Testis (tissue), 3 donors: ENCODE results near the gene SLC6A20. TPM values are rescaled to one million over a fixed set of nuclear protein-coding genes. Genes with fewer than 3 reads are reported as not detected.

ENCODE experiments used
- DNase-seq: peaks from one replicate; pipeline ENCODE4 v3.0.0-alpha.2; 2019
- H3K27ac ChIP-seq, 2 donors: fragments of 200-600 bp; sonication (generic); one replicate each; pipeline ENCODE4 v1.5.1; 2019
- H3K27me3 ChIP-seq: fragments of 200-600 bp; sonication (generic); one replicate; pipeline ENCODE4 v1.5.1; 2019
- H3K36me3 ChIP-seq: fragments of 200-600 bp; sonication (generic); one replicate; pipeline ENCODE4 v1.5.1; 2017; ENCODE audit warnings: low read depth; ENCODE audit errors: missing control alignments
- H3K4me1 ChIP-seq: fragments of 200-600 bp; sonication (generic); one replicate; pipeline ENCODE4 v1.5.1; 2019
- H3K4me3 ChIP-seq, 2 donors: fragments of 200-600 bp; sonication (generic); one replicate each; pipeline ENCODE4 v1.5.1; 2017 to 2019
- H3K9me3 ChIP-seq: fragments of 200-600 bp; sonication (generic); one replicate; pipeline ENCODE4 v1.5.1; 2017
- CTCF ChIP-seq, 3 experiments: fragments of 450-650 bp in 2 of 3; fragments of 200-600 bp in 1 of 3; sonication (generic) in 1 of 3; IDR thresholded peaks; one replicate each; pipeline ENCODE4 v1.5.1; 2016 to 2019; ENCODE audit warnings: antibody characterized with exemption in 3 of 3, mild to moderate bottlenecking in 2 of 3, moderate library complexity in 1 of 3
- POLR2A ChIP-seq: fragments of 450-650 bp; IDR thresholded peaks from one replicate; pipeline ENCODE4 v1.6.1; 2017; ENCODE audit warnings: antibody characterized with exemption, mild to moderate bottlenecking, moderate library complexity
- WGBS, 2 donors: methylation state at CpG; one replicate each; pipeline ENCODE4 v1.1.5; 2018; 5-methylcytosine and 5-hydroxymethylcytosine counted together
- intact Hi-C: fragments of 100-400 bp; cut with DNase I; formaldehyde crosslinking; loops from one replicate; pipeline ENCODE4 v1.15.1; 2023; ENCODE audit warnings: low total_unique reads
- polyA plus RNA-seq: library from polyadenylated mRNA; stranded (reverse); fragments of 350-450 nt; fragmentation: Illumina TruSeq; extraction: RNeasy Lipid Tissue Mini Kit (QIAGEN cat#74804); gene quantifications from one replicate; pipeline ENCODE4 v1.2.3, GENCODE V29; 2014; ENCODE audit warnings: low read depth, low replicate concordance; ENCODE audit not compliant: insufficient read depth
- total RNA-seq, 2 donors: library from RNA; depleted of rRNA; stranded (reverse); fragments of >200 nt; gene quantifications; one replicate each; pipeline ENCODE4 v1.2.3, GENCODE V29; 2016

The SLC6A20 gene
- total and polyA plus RNA-seq, 3 donors from 2014 or later = 0.87 to 2.3 (median 2.3) TPM

GRCh38 chr3:45796902-45797637 lies 734 bp upstream of the SLC6A20 start:
- Histone ChIP-seq H3K36me3 (no peaks in the 10 kb centered on the region), H3K4me3 (peak overlapping the region; percentile 49 to 56), H3K4me1 (no peaks in the 10 kb centered on the region), H3K27ac (no peak overlapping the region), H3K27me3 (no peaks in the 10 kb centered on the region), H3K9me3 (no peaks in the 10 kb centered on the region)
- TF ChIP-seq POLR2A (no peak), CTCF (IDR thresholded peaks at IDR 0.05) (no peak)
- intact Hi-C loops = no loop called here
- DNase-seq = no peak
- whole genome bisulfite sequencing, 2 donors = 50 to 61% methylated on average over 12 to 13 of the region's 13 CpGs

- 16 to 27% methylated on average over 14 of the region's 14 CpGs for WGBS, 2 donors
- H3K27ac ChIP-seq = no peak overlapping the region
- no peaks in the 10 kb centered on the region for H3K27me3 ChIP-seq
- no peaks in the 10 kb centered on the region for H3K36me3 ChIP-seq
- TF ChIP-seq CTCF (IDR thresholded peaks at IDR 0.05) = no peak
- no peak for TF ChIP-seq POLR2A
- DNase-seq = no peak
- no peaks in the 10 kb centered on the region for H3K9me3 ChIP-seq
- peak overlapping the region; percentile 49 to 56 for H3K4me3 ChIP-seq
- no peaks in the 10 kb centered on the region for H3K4me1 ChIP-seq
- intact Hi-C loops = no loop called here
These were observed 841 bp downstream of the SLC6A20 start for GRCh38 chr3:45795509-45795881.

- Histone ChIP-seq H3K4me3 (no peak overlapping the region), H3K36me3 (no peaks in the 10 kb centered on the region), H3K27ac (no peak overlapping the region), H3K27me3 (no peaks in the 10 kb centered on the region), H3K9me3 (no peaks in the 10 kb centered on the region), H3K4me1 (no peaks in the 10 kb centered on the region)
- WGBS, 2 donors = 87 to 96% methylated on average over 1 of the region's 1 CpG
- intact Hi-C loops = no loop called here
- TF ChIP-seq CTCF (IDR thresholded peaks at IDR 0.05) = no peak
- TF ChIP-seq POLR2A = no peak
- DNase-seq = no peak
These were observed 1.7 kb downstream of the SLC6A20 start for GRCh38 chr3:45794660-45795059.

GRCh38 chr3:45794177-45794560 lies 2.2 kb downstream of the SLC6A20 start:
- TF ChIP-seq POLR2A = no peak
- no peak for TF ChIP-seq CTCF (IDR thresholded peaks at IDR 0.05)
- intact Hi-C loops = no loop called here
- WGBS, 2 donors = 95 to 96% methylated on average over 5 of the region's 5 CpGs

More at GRCh38 chr3:45794177-45794560, 2.2 kb downstream of the SLC6A20 start:
- Histone ChIP-seq H3K9me3 (no peaks in the 10 kb centered on the region), H3K27me3 (no peaks in the 10 kb centered on the region), H3K4me1 (no peaks in the 10 kb centered on the region), H3K4me3 (no peak overlapping the region), H3K27ac (no peak overlapping the region), H3K36me3 (no peaks in the 10 kb centered on the region)
- DNase-seq = no peak
